ENCODE measurements around the gene LRIT3.
A peak's percentile ranks its signal among the peaks of the same experiment; 100 is the strongest.

Gene LRIT3, protein sequence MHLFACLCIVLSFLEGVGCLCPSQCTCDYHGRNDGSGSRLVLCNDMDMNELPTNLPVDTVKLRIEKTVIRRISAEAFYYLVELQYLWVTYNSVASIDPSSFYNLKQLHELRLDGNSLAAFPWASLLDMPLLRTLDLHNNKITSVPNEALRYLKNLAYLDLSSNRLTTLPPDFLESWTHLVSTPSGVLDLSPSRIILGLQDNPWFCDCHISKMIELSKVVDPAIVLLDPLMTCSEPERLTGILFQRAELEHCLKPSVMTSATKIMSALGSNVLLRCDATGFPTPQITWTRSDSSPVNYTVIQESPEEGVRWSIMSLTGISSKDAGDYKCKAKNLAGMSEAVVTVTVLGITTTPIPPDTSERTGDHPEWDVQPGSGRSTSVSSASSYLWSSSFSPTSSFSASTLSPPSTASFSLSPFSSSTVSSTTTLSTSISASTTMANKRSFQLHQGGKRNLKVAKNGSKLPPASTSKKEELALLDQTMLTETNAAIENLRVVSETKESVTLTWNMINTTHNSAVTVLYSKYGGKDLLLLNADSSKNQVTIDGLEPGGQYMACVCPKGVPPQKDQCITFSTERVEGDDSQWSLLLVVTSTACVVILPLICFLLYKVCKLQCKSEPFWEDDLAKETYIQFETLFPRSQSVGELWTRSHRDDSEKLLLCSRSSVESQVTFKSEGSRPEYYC

DNA sequence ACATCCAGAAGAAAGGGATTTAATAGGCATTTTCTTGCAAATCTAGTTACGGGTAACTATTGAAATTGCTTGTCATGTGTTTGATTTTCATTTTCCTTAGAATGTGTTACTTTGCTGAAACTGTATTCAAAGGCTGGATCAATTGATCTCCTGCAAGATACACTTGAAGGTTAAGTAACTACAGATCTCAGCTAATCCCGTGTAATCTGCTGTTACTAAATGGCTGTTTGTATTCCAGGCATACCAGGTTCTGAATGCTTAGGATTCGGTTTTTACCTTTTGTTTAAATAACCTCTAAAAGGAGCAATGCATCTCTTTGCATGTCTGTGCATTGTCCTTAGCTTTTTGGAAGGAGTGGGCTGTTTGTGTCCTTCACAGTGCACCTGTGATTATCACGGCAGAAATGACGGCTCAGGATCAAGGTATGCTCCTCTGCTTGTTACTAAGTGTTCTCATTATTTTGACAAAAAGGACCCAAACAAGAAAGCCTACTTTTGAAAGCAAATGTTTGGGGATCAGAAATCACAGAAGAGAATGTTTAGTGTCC lies at the start of gene LRIT3:
LRIT3 (plus strand) TSS at position 212 of the 547 bp plus-strand sequence; CDS start at position 307, 95 bp downstream.
- DNase-seq: no peak

DNA sequence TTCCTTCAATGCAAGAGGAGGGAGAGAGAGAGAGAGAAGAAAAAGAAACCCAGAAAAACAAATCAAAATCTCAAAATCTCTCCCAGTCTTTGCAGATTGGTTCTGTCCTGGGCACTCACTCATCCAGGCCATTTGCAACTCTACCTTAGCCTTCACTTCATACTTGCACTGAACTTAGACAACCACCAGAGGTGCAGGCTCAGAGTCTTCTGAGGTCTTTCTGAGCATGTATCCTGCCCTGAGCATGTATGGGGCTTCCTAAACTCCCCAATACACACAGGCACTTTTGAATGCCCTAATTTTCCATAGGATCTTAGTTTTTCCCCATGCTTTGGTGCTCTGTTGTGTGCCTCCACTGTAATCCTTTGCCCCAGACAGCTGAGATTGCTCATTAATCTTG lies 49.0 kb upstream of the LRIT3 start:
- DNase-seq: no peak

DNA sequence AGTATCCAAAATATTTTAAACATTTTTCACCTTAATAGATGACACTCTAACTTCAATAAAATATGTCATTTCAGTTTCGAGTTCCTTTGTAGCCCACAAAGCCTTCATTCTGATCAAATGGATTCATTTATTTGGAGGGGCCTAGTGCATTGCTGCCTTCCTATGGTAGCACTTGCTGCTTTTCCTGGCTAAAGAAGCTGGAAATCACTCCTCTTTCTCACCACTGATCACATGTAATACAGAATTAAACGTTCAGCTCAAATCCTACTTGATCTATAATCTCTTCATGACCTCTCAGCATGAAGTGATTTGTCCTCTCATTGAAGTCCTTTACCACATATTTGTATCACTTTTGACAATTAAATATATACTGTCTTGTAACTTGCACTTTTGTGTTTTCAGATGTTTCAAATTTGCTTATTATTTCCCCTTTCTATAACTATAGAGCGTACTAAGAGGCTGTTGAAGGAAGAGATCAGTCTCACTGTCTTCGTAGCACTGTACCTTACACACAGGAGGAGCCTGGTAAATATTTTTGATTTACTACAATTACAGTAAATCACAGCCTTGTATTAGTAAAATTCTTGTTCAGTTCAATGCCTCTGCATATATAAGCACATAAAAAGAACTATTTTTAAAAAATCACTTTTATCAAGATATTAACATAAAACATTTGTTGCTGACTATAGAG lies 46.7 kb upstream of the LRIT3 start:
- no peak for DNase-seq

DNA sequence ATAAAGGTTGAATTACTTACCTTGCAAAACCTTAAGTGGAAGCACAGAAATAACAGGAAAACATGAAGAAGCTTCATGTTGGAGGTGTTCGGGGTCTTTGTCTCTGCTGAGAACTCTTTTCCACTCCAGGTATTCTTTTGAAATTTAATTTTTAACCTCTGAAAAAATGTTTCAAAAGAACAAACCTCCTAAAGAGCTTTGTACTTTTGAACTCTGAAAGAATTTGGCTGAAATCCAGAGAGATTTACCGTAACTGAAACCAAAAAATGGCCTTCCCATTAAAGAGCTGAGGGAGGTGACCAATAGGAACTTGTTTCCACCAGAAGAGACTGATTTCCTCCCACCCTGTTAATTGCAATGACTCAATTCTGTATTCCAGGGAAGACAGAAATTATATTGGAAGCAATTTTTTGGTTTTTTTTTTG lies 46.0 kb upstream of the LRIT3 start, which contains the start of gene CFI:
CFI (minus strand) TSS at position 105 of the 425 bp plus-strand sequence; CDS start at position 77, 28 bp downstream.
- no peak for DNase-seq

DNA sequence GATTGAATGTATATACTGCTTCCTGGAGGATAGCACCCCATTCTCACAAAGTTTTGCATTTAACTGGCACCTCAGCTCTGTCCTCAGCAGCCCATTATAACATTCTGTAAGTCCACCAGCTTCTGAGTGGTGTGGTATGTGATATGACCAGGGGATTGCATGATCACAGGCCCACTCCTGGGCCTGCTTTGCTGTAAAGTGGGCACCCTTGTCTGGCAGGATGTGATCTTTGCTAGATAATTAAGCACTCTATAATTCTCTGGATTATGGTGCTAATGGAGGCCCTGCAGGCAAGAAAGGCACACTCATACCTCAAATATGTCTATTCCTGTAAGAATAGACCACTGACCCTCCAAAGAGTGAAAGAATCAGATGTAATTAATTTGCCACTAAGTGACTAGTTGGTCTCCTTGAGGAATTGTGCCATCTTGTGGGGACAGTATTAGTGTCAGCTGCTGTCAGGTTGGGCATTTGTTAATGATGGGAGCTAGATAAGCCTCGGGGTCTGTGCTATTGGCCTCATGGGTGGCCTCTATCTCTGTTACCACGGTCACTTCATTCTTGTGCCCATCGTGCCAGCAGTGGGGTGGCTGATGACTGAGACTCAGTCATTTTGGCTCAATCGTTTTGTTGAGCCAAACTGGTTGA lies 43.9 kb upstream of the LRIT3 start:
- DNase-seq: no peak

DNA sequence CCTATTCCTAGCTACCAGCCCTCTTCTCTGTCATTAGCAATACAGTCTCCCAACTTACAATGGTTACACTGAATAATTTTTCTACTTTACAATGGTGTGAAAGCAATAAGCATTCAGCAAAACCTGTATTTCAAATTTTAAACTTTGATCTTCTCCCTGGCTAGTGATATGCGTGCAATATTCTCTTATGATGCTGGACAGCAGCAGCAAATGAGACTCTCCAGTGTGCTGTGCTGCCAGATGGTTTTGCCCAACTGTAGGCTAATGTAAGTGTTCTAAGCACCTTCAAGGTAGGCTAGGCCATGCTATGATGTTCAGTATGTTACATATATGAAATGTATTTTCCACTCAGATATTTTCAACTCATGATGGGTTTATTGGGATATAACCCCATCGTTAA lies 38.3 kb upstream of the LRIT3 start:
- no peak for DNase-seq

DNA sequence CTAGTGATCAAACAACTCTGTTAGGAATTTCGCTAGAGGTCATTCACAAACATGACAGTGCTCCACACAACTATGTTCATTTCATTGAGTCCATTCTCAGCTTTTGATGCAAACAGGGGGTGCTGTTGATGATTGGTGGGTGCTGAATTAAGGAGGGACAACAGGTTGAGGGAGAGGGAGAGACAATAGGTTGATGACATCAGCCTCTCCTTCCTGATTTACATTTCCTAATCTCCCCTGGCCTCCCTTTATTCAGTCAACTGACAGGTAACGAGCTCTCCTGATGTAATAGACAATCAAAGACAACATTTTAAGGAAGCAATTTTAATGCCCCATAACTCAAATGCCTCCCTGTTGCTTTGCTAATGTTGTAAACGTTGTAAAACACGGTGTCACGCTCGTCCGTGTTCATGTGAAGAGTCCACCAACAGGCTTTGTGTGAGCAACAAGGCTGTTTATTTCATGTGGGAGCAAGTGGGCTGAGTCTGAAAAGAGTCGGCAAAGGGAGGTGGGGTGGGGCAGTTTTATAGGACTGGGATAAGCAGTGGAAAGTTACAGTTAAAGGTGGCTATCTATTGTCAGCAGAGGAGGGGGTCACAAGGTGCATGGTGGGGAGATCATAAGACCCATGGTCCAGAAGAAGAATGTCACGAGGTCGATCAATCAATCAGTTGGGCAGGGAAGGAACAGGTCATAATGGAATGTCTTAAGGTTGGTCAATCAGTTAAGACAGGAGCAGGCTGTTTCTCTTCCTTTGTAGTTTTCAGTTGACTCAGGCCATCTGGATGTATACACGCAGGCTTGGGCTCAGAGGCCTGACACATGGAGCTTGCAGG lies 37.1 kb upstream of the LRIT3 start:
- no peak for DNase-seq

DNA sequence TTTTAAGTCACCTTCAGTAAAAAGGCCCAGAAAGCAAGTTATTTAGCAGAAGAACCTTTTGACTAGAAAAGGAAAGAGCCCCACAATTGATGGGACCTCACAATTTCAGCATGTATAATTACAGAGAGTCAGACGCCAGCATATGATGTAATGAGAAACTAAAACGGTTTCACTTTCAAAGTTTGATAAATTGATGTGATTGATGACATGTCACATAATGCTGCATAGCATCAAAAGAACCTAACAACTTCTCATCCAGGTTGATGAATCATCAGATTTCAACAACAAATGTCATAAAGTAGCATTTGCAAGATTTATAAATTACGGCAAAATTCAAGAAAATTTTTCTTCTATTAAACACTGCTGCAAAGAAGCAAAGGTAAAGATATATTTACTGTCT lies 36.2 kb upstream of the LRIT3 start:
- no peak for DNase-seq

DNA sequence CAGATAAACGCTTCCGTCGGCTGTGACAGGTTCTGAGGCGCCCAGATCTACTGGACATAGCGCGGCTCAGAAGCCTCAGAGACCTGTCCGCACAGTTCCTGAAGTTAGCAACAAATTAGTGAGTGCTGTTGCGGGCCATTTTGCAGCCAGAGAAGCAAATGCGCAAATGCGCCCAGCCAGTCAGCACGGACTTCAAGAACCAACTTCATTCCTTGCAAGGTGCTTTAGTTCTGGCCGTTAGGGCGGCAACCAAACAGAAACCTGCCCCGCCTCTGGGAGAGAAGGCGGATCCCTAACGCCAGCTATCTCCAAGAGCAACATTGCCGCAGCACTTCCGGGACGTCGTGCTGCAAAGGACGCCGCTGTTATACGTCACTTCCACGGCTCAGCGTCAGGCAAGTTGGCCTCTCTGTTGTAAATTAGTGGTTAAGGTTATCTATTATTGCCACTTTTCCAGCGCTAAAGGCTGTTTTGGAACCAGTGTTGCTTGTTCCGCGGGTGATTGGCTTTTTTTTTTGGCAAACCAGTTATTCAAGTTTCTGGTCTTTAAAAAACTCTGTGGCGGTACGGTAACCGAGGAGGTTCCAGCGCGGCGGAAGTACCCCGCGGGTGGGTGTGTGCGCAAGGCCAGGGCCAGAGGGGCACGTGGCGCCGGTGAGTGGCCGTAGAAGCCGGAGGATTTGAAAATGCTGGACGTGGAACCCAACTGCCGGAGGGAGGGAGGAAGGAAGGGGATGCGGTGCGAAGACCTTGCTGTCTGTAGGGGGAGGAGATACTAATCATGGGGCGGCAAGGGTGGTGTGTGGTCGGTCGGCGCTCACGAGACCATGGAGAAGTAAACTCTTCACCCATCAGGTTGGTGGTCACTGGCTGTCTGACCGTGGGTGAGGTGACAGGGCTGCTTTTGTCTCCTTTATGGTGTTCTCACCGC lies 32.5 kb upstream of the LRIT3 start, which contains the start of gene GAR1:
GAR1 (plus strand) TSS at position 612 of the 931 bp plus-strand sequence. CDS start 403 bp downstream, outside the sequence.
- DNase-seq: peak; percentile 76 to 88

DNA sequence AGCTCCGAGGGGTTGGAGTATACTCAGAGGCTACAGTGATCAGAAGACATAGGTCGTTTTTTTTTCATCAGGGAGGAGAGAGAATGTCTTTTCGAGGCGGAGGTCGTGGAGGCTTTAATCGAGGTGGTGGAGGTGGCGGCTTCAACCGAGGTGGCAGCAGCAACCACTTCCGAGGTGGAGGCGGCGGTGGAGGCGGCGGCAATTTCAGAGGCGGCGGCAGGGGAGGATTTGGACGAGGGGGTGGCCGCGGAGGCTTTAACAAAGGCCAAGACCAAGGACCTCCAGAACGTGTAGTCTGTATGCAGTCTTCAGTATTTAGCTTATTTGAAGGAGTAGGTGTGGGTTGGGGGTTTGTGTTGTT lies 31.8 kb upstream of the LRIT3 start:
- peak; percentile 45 to 57 for DNase-seq

DNA sequence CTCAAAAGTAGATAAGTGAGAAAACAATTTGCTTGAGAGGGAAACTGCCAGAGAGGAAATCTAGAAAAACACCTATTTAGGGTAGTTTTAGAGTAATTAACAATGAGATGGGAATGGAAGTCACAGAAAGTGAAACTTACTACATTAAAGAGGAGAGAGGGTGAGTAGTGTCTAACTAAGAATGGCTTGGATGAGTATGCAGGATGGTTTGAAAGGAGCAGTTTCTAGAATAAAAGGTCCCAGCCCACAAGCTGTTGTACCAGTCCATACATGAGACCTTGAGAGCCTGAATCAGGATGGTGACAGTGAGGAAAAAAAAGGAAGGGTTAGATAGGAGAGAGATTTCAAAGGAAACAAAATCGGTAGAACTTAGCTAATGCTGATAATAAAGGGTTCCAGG lies 31.0 kb upstream of the LRIT3 start:
- no peak for DNase-seq

DNA sequence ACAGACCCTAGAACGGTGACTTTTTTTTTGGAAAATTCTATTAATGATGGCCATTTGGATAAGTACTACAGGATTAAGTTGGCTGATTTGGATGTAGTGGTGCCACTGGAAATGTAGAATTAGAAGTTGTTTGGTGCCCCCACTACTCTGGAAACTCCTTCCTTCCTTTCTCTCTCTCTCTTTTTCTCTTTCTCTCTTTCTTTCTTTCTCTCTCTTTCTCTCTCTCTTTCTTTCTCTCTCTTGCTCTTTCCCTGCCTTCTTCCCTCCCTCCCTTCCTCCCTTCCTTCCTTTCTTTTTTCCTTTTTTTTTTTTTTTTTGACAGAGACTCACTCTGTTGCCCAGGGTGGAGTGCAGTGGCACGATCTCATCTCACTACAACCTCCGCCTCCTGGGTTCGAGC lies 29.6 kb upstream of the LRIT3 start:
- DNase-seq: no peak

DNA sequence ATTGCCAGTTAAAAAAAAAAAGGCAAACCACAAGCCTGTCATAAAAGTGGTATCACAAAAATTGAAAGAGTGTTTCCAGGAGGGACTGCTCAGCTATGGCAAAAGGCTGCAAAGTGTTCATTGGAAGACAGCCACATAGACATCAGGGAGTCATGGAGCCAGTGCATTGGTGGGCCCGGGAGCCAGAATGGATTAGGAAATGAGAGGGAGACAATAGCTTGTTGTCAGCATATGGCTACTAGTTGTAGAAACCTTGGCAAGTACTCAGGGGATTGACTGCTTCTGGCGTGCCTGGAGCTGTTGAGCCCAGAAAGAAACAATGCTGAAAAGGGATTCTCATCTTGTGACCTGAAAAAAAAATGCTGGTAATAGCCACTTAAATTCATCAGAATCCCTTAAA lies 27.3 kb upstream of the LRIT3 start:
- DNase-seq: no peak

DNA sequence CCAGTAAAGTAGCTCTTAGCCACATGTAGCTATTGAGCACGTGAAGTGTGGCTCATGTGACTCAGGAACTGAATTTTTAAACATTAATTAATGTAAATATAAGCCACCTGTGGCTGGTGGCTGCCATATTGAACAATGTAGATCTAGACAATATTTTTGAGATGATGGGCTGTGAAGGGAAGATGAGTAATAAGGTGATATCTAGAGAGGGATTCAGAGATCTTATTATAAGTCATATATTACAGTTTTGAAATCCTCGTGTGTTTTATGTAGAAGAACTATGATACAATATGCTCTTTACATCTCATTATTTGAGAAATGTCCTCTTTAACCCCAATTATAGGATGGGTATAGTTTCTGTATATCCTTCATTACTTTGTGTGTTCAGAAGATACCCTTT lies 26.7 kb upstream of the LRIT3 start:
- no peak for DNase-seq

DNA sequence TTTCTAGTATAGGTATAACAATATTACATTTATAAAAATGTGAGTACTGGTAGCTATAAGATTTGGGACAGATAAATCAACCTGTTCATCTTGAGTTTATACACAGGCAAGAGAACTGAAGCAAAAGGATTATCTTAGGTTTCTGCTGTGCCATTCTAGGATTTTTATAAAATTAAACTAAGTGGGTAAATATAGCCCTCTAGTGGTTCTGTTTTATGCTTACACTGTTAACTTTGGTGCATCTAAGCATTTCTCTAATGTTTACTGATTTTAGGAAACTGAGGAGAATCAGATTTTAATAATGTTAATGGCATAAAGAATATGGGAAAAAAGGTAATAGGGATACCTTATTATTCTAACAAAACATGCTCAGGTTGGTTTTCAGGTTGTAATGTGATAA lies 21.2 kb upstream of the LRIT3 start:
- DNase-seq: no peak

DNA sequence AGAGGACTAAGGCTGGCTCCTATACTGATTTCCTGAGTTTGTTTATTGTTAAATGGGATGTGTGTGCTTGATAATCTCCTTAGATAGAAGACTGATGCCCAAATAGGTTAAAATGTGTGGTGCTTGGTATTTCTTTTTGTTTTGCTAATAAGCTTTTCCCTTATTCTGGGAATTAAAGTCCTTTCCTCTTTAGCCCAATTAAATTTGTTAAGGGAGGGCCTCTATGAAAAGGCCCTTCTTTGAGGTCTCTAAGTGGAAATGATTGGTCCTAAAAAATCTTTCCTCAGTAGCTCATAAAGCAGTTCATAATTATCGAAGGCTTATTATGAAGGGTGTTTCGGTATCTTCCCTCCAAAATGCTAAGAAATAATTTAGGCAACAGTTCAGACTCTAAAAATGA lies 20.2 kb upstream of the LRIT3 start, which contains the start of gene RRH:
RRH (plus strand) TSS at position 301 of the 400 bp plus-strand sequence; CDS start at position 357, 56 bp downstream.
- DNase-seq: no peak

DNA sequence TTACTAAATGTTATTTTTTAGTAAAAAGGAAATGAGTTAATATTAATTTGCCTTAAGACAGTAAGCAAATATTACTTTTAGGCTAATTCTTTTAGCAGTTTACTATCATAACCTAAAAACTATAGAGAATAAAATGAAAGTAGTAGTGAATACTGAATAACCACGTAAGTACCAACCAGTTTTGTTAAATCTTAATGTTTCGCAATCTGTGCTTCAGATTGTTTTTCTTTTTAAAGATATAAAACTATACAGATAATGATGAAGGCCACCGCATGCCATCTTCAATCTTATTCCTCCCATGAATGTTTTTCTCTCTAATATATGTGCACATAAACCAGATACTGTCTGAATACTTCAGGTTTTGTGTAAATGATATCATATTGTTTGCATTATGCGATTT lies 14.2 kb upstream of the LRIT3 start:
- DNase-seq: no peak

DNA sequence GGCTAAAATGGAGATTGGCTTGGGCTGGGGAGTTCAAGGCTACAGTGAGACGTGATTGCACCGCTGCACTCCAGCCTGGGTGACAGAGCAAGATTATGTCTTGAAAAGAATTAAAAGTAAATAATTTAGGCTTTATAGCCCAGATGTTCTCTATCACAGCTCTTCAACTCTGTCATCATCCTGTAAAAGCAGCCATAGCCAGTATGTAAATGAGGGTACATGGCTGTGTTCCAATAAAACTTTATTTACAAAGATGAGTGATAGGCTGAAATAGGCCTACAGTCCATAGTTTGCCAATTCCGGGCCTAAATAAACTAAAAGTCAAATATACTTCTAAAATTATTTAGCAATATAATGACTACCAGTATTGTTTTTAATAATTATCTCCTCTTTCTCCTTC lies 10.9 kb upstream of the LRIT3 start:
- no peak for DNase-seq

DNA sequence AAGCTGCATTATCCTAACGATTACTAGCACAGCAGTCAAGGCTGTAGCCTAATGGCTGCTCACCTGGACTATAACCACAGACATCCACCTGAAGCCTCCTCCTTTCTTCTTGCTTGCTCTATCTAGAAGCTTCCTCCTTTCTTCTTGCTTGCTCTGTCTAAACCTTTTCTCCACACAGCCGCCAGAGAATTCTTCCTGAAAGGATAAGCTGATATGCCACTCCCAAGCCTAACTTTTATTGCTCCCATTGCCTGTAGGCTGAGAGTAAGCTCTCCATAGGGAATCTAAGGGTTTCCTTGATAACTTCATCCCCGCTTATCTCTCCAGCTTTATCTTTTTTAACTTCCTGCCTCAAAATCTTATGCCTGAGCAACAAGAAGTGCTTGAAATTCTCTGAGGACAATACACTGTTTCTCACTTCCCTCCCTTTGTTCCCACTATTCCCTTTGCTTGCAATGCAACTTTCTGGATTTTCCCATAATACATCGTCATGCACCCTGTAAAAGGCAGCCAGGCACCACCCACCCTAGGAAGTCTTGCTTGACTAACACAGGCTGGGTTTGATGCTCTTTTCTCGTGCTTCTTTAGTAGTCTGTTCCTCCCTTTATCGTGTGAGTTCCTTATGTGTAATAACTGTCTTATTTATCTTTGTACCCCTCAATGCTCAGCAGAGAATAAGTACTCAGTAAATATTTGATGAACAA lies 1.4 kb upstream of the LRIT3 start:
- no peak for DNase-seq

DNA sequence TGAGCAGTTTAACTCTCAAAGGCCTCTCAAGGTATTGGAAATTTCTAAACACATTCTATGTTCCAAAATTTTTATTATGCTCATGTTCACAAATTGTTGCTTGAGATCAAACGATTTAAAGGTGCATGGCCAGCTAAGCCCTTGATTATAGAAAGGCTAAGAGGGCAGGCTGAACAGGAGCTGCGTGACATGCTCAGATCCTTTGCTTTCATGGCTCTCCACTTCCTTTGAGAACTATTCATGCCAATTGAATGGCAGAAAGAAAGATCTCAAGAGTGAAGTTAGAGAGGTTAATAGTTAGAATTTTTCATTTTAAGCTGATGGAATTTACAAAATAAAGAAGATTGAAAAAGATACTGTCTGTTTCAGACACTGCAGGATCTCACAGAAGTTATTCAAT lies 594 bp downstream of the LRIT3 start:
- DNase-seq: no peak
